CD8-positive, alpha-beta memory T cell (primary cell): ENCODE data around the gene MARCHF11. TPM values are rescaled to one million over a fixed set of nuclear protein-coding genes. Genes with fewer than 3 reads are reported as not detected.

Source experiments
- CTCF ChIA-PET: fragments of 350-600 bp; sonication (Branson Sonifier 250); formaldehyde crosslinking; loops from one replicate; lab custom pipeline; 2021; ENCODE audit warnings: antibody characterized with exemption; lab: Charles Lee
- POLR2A ChIA-PET: fragments of 350-600 bp; sonication (Branson Sonifier 250); formaldehyde crosslinking; loops from one replicate; lab custom pipeline; 2021; ENCODE audit warnings: antibody characterized with exemption; lab: Charles Lee
- DNase-seq, 5 donors: peaks; one replicate each; pipeline versions ENCODE4 v3.0.0 to v3.0.0-alpha.2; 2020 to 2022; ENCODE audit warnings: mixed read lengths in 1 of 5
- H3K27ac ChIP-seq: one replicate; pipeline ENCODE4 v1.7.0; 2013; ENCODE audit warnings: low read depth, mild to moderate bottlenecking, low read length, moderate library complexity
- H3K27me3 ChIP-seq: 2 replicates; pipeline ENCODE4 v1.7.0; 2013; ENCODE audit warnings: low read length, mild to moderate bottlenecking; ENCODE audit not compliant: insufficient read depth, poor library complexity, severe bottlenecking
- H3K36me3 ChIP-seq: 2 replicates; pipeline ENCODE4 v1.7.0; 2013; ENCODE audit warnings: mild to moderate bottlenecking, low read length, moderate library complexity; ENCODE audit not compliant: insufficient read depth
- H3K4me1 ChIP-seq: 2 replicates; pipeline ENCODE4 v1.7.0; 2013; ENCODE audit warnings: mild to moderate bottlenecking, low read length, moderate library complexity; ENCODE audit not compliant: insufficient read depth
- H3K4me3 ChIP-seq: 2 replicates; pipeline ENCODE4 v1.7.0; 2013; ENCODE audit warnings: mild to moderate bottlenecking, low read length
- H3K9me3 ChIP-seq: 2 replicates; pipeline ENCODE4 v1.7.0; 2013; ENCODE audit warnings: mild to moderate bottlenecking, low read length
- H3K27ac Mint-ChIP-seq, 8 donors: one replicate each; pipeline ENCODE4 v1.8.0; 2020 to 2021; ENCODE audit warnings: mixed read lengths in 8 of 8, mild to moderate bottlenecking in 6 of 8, inconsistent platforms in 3 of 8, moderate library complexity in 3 of 8
- H3K27me3 Mint-ChIP-seq, 2 donors: one replicate each; pipeline ENCODE4 v1.8.0; 2020 to 2021; ENCODE audit warnings: mixed read lengths in 2 of 2, mild to moderate bottlenecking in 1 of 2, moderate library complexity in 1 of 2
- H3K36me3 Mint-ChIP-seq, 3 donors: one replicate each; pipeline ENCODE4 v1.8.0; 2020 to 2021; ENCODE audit warnings: mixed read lengths in 3 of 3, inconsistent platforms in 1 of 3, mild to moderate bottlenecking in 1 of 3
- H3K4me1 Mint-ChIP-seq, 3 donors: one replicate each; pipeline ENCODE4 v1.8.0; 2020 to 2021; ENCODE audit warnings: mixed read lengths in 3 of 3, inconsistent platforms in 1 of 3, mild to moderate bottlenecking in 1 of 3
- H3K4me3 Mint-ChIP-seq, 7 donors: one replicate each; pipeline ENCODE4 v1.8.0; 2020 to 2021; ENCODE audit warnings: mixed read lengths in 7 of 7, mild to moderate bottlenecking in 6 of 7, moderate library complexity in 4 of 7, inconsistent platforms in 2 of 7
- H3K9me3 Mint-ChIP-seq, 5 donors: one replicate each; pipeline ENCODE4 v1.8.0; 2020 to 2022; ENCODE audit warnings: mixed read lengths in 5 of 5, mild to moderate bottlenecking in 3 of 5, moderate library complexity in 2 of 5, inconsistent platforms in 1 of 5
- polyA plus RNA-seq: library from polyadenylated mRNA; unstranded; fragments of 300-500 nt; fragmentation: Illumina TruSeq; gene quantifications from one replicate; pipeline ENCODE4 v1.2.3, GENCODE V29; 2021
- total RNA-seq, 2 experiments: library from RNA; stranded (reverse); gene quantifications; one replicate each; pipeline ENCODE4 v1.2.3, GENCODE V29; 2021

Gene MARCHF11
- total and polyA plus RNA-seq, 3 experiments from 2014 or later, result not detected

DNA sequence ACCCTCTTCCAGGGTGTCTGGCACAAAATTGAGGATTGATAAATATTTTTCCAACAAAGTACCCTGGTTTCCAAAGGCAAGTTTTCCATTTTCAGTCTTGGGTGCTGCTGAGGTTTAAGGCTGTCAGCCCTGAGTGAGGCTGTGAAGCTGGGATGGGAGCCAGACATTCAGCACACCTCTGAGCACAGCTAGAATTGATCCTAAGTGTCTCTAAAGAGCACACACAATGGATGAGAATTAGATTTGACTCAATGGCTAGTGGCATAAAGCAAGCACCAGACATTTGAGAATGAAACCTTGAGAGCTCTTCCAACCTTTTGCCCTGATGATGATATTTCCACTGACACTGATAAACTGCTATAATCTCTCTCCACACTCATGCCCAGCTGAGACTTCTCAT, 131.5 kb downstream of the MARCHF11 start:
- no peak overlapping the region for H3K27ac Mint-ChIP-seq
- Histone ChIP-seq H3K36me3 (no peaks in the 10 kb centered on the region), H3K27ac (no peak overlapping the region), H3K27me3 (no peaks in the 10 kb centered on the region), H3K9me3 (no peaks in the 10 kb centered on the region), H3K4me3 (no peak overlapping the region), H3K4me1 (no peaks in the 10 kb centered on the region)
- no peaks in the 10 kb centered on the region for H3K36me3 Mint-ChIP-seq
- ChIA-PET POLR2A (no interaction called here), CTCF (no interaction called here)
- peaks cover 0 to 13% (median 5%) of the 10 kb centered on the region in 5 donors for H3K9me3 Mint-ChIP-seq
- DNase-seq, result no peak
- no peaks in the 10 kb centered on the region for H3K27me3 Mint-ChIP-seq
- no peak overlapping the region for H3K4me3 Mint-ChIP-seq
- no peaks in the 10 kb centered on the region for H3K4me1 Mint-ChIP-seq

- ChIA-PET CTCF (no interaction called here), POLR2A (no interaction called here)
- no peak overlapping the region for H3K27ac Mint-ChIP-seq
- no peak overlapping the region for H3K27ac ChIP-seq
- H3K27me3 ChIP-seq, result no peaks in the 10 kb centered on the region
- H3K27me3 Mint-ChIP-seq, result no peaks in the 10 kb centered on the region
- no peak overlapping the region for H3K4me3 ChIP-seq
- no peaks in the 10 kb centered on the region for H3K4me1 Mint-ChIP-seq
- no peaks in the 10 kb centered on the region for H3K9me3 ChIP-seq
- H3K4me1 ChIP-seq, result no peaks in the 10 kb centered on the region
- H3K36me3 Mint-ChIP-seq, result no peaks in the 10 kb centered on the region
- peaks cover 0 to 8% (median 2%) of the 10 kb centered on the region in 5 donors for H3K9me3 Mint-ChIP-seq
- no peak for DNase-seq
- no peaks in the 10 kb centered on the region for H3K36me3 ChIP-seq
- H3K4me3 Mint-ChIP-seq, result no peak overlapping the region
Observed at GRCh38 chr5:16043349-16043965, 136.1 kb downstream of the MARCHF11 start.

DNA sequence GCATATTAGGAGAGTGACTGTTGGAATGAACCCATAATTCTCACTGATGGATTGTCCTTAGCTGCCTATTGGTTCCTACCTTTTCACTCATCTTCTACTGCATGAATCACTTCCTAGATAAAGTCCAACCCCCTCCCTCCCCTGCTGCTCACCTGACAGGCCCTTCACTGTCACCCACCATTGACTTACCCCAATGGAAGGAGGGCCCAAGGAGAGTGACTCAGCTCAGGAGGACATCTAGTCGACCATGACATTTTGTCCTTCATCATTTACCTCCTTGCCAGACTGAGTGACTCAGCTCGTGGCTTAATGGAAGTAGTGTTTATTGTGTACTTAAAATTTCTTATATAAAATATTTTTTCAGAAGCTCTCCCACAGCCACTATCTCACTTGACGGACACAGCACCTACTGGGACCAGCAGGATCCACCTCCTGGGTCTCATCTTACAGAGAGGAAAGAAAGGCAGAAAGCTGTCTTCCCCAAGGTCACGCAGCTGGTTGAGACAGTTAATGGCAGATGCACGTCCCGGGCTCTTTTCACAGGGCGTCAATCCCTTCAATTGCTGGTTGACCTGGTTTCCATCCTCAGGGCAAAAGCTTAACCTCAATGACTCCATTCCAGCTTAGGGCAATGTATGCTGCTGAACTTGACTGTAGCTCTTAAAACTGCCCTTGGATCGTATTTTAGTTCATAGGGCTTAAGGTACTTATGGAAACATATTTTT, 142.3 kb downstream of the MARCHF11 start:
- Histone ChIP-seq H3K4me3 (no peak overlapping the region), H3K9me3 (no peaks in the 10 kb centered on the region), H3K36me3 (no peaks in the 10 kb centered on the region), H3K4me1 (no peaks in the 10 kb centered on the region), H3K27me3 (no peaks in the 10 kb centered on the region), H3K27ac (no peak overlapping the region)
- Mint-ChIP-seq H3K27me3 (no peaks in the 10 kb centered on the region), H3K27ac (no peak overlapping the region), H3K4me3 (no peak overlapping the region), H3K36me3 (no peaks in the 10 kb centered on the region), H3K4me1 (no peaks in the 10 kb centered on the region), H3K9me3 (peaks cover 0 to 8% (median 2%) of the 10 kb centered on the region in 5 donors)
- DNase-seq, result no peak
- ChIA-PET POLR2A (no interaction called here), CTCF (no interaction called here)

- Histone ChIP-seq H3K27ac (no peak overlapping the region), H3K27me3 (no peaks in the 10 kb centered on the region), H3K36me3 (no peaks in the 10 kb centered on the region), H3K9me3 (no peaks in the 10 kb centered on the region), H3K4me1 (no peaks in the 10 kb centered on the region), H3K4me3 (no peak overlapping the region)
- no peak overlapping the region for H3K4me3 Mint-ChIP-seq
- no peaks in the 10 kb centered on the region for H3K4me1 Mint-ChIP-seq
- no peak overlapping the region for H3K27ac Mint-ChIP-seq
- POLR2A ChIA-PET, result no interaction called here
- no peaks in the 10 kb centered on the region for H3K27me3 Mint-ChIP-seq
- CTCF ChIA-PET, result no interaction called here
- H3K9me3 Mint-ChIP-seq, result peaks cover 0 to 8% (median 2%) of the 10 kb centered on the region in 5 donors
- H3K36me3 Mint-ChIP-seq, result no peaks in the 10 kb centered on the region
- DNase-seq, result no peak
Observed at GRCh38 chr5:16034319-16035001, 145.1 kb downstream of the MARCHF11 start.

DNA sequence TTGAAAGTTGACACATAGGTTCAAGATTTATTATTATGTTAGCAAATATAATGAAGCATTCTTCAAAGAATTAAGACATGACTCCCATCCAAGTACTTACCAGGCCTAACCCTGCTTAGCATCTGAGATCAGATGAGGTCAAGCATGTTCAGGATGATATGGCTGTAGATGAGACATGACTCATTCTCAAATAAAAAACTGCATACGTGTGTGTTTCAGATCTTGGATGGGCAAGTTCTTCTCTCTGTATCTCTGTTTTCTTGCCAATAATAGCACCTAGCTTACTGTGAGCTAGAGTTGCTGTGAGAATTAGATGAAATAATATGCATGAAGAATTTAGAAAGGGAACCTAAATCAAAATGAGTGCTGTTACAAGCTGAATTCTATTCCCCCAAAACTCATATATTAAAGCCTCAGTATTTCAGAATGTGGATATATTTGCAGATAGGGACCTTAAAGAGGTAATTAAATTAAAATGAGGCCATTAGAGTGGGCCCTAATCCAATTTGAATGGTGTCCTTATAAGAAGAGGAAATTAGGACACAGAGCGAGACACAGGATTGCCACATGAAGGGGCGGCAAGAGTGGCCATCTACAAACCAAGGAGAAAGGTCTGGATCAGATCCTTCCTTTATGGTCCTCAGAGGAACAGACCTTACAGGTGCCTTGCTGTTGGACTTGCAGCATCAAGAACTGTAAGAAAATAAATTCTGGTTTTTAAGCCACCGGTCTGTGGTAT, 146.2 kb downstream of the MARCHF11 start:
- Mint-ChIP-seq H3K27ac (no peak overlapping the region), H3K27me3 (no peaks in the 10 kb centered on the region), H3K9me3 (peaks cover 0 to 5% (median 2%) of the 10 kb centered on the region in 5 donors), H3K36me3 (no peaks in the 10 kb centered on the region), H3K4me3 (no peak overlapping the region), H3K4me1 (no peaks in the 10 kb centered on the region)
- POLR2A ChIA-PET, result no interaction called here
- DNase-seq, result no peak
- no peaks in the 10 kb centered on the region for H3K4me1 ChIP-seq
- H3K36me3 ChIP-seq, result no peaks in the 10 kb centered on the region
- H3K9me3 ChIP-seq, result no peaks in the 10 kb centered on the region
- CTCF ChIA-PET, result no interaction called here
- H3K27me3 ChIP-seq, result no peaks in the 10 kb centered on the region
- no peak overlapping the region for H3K4me3 ChIP-seq
- H3K27ac ChIP-seq, result no peak overlapping the region

- no peaks in the 10 kb centered on the region for H3K36me3 ChIP-seq
- H3K4me1 ChIP-seq, result no peaks in the 10 kb centered on the region
- no peaks in the 10 kb centered on the region for H3K9me3 ChIP-seq
- no peak overlapping the region for H3K4me3 ChIP-seq
- no peaks in the 10 kb centered on the region for H3K27me3 Mint-ChIP-seq
- DNase-seq, result no peak
- H3K9me3 Mint-ChIP-seq, result peaks cover 0 to 3% (median 2%) of the 10 kb centered on the region in 5 donors
- ChIA-PET CTCF (no interaction called here), POLR2A (no interaction called here)
- H3K4me1 Mint-ChIP-seq, result no peaks in the 10 kb centered on the region
- H3K27ac Mint-ChIP-seq, result no peak overlapping the region
- no peaks in the 10 kb centered on the region for H3K27me3 ChIP-seq
- H3K36me3 Mint-ChIP-seq, result no peaks in the 10 kb centered on the region
- no peak overlapping the region for H3K27ac ChIP-seq
- no peak overlapping the region for H3K4me3 Mint-ChIP-seq
Observed at GRCh38 chr5:16028708-16029107, 150.9 kb downstream of the MARCHF11 start.

DNA sequence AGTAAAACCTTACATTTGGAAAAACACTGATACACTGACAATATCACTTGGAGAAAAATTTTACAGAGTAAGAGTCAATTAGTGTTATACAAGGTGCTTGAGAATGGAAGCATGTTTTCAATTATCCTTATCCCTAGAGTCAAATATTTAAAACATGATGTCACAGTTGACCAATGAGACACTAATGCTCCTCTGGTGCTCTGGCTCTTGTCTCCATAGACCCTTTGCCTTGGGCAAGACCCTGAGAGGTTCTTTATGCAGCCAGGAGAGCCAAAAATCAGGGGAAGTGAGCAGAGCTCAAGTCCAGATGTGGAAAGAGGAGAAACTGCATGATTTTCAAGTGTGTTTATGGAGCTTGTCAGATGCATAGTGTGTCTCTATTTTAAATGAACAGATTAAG, 153.9 kb downstream of the MARCHF11 start:
- no peaks in the 10 kb centered on the region for H3K36me3 ChIP-seq
- no peaks in the 10 kb centered on the region for H3K4me1 Mint-ChIP-seq
- H3K9me3 ChIP-seq, result no peaks in the 10 kb centered on the region
- H3K4me3 Mint-ChIP-seq, result no peak overlapping the region
- H3K27me3 Mint-ChIP-seq, result no peaks in the 10 kb centered on the region
- H3K4me1 ChIP-seq, result no peaks in the 10 kb centered on the region
- no peak for DNase-seq
- CTCF ChIA-PET, result no interaction called here
- no peak overlapping the region for H3K27ac Mint-ChIP-seq
- no peaks in the 10 kb centered on the region for H3K36me3 Mint-ChIP-seq
- POLR2A ChIA-PET, result no interaction called here
- no peaks in the 10 kb centered on the region for H3K27me3 ChIP-seq
- no peak overlapping the region for H3K27ac ChIP-seq
- H3K9me3 Mint-ChIP-seq, result peaks cover 0 to 3% (median 0%) of the 10 kb centered on the region in 5 donors
- no peak overlapping the region for H3K4me3 ChIP-seq

DNA sequence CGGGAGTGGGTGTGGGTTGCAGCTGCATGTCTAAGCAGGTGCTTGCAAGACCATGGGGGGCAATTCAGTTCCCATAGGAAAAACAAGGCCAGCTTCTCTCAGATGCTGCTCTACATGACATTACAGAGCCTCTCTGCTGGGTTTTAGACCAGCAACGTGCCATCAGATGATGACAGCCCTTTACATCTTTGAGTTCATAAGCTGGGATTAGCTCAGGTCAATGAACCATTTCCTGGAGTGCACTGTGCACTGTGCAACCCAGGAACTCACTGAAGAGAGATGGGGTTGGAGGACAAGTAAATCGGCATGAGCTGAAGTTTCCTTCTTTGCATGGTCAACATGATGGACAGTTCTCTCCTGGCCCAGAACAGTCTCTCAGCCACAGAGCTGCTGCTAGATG, 160.6 kb downstream of the MARCHF11 start:
- H3K4me3 ChIP-seq, result no peak overlapping the region
- Mint-ChIP-seq H3K4me3 (no peak overlapping the region), H3K9me3 (peaks cover 0 to 13% (median 2%) of the 10 kb centered on the region in 5 donors), H3K36me3 (no peaks in the 10 kb centered on the region), H3K27ac (no peak overlapping the region), H3K27me3 (no peaks in the 10 kb centered on the region), H3K4me1 (no peaks in the 10 kb centered on the region)
- no peaks in the 10 kb centered on the region for H3K9me3 ChIP-seq
- no peak for DNase-seq
- H3K4me1 ChIP-seq, result no peaks in the 10 kb centered on the region
- no peaks in the 10 kb centered on the region for H3K27me3 ChIP-seq
- POLR2A ChIA-PET, result no interaction called here
- H3K27ac ChIP-seq, result no peak overlapping the region
- CTCF ChIA-PET, result no interaction called here
- H3K36me3 ChIP-seq, result no peaks in the 10 kb centered on the region
